GM10248 (cell line): Measurements from ENCODE around the gene VPS37D.
A peak's percentile ranks its signal among the peaks of the same experiment; 100 is the strongest.

Source experiments
- CTCF ChIA-PET: fragments of 300-600 bp; sonication (Branson Sonifier 250); formaldehyde crosslinking; extraction: SDS; loops from one replicate; lab custom pipeline; 2021; ENCODE audit warnings: antibody characterized with exemption; lab: Yijun Ruan, JAX
- POLR2A ChIA-PET: fragments of 350-650 bp; sonication (Branson Sonifier 250); formaldehyde crosslinking; extraction: SDS; loops from one replicate; lab custom pipeline; 2020; ENCODE audit warnings: antibody characterized with exemption; lab: Yijun Ruan, JAX
- DNase-seq: peaks from one replicate; pipeline ENCODE4 v3.0.0; 2012; ENCODE audit errors: extremely low spot score
- CTCF ChIP-seq: IDR thresholded peaks from 2 replicates; pipeline ENCODE4 v1.5.1; 2012; ENCODE audit warnings: mild to moderate bottlenecking, low read depth; ENCODE audit errors: extremely low read depth, missing control alignments, control extremely low read depth

The VPS37D gene

GRCh38 chr7:73699370-73700068 lies 31.9 kb downstream of the VPS37D start:
- CTCF ChIA-PET, result interaction anchor here (0.9 to 3.8 kb wide), 3 partner anchors 11 to 54 kb away, joined by 3 to 19 read pairs (median 15); no protein-coding TSS in a partner anchor
- no peak for TF ChIP-seq CTCF
- POLR2A ChIA-PET, result no interaction called here
- no peak for DNase-seq

GRCh38 chr7:73700069-73700423 lies 32.4 kb downstream of the VPS37D start:
- no peak for DNase-seq
- TF ChIP-seq CTCF, result no peak
- ChIA-PET CTCF (interaction anchor here (1.0 to 3.8 kb wide), 4 partner anchors 8 to 26 kb away, joined by 3 to 19 read pairs (median 12); no protein-coding TSS in a partner anchor), POLR2A (no interaction called here)

- CTCF ChIA-PET, result interaction anchor here (0.7 to 3.8 kb wide), 7 partner anchors 8 to 94 kb away, joined by 3 to 19 read pairs (median 8); no protein-coding TSS in a partner anchor
- POLR2A ChIA-PET, result interaction anchor here (1.0 kb wide), 1 partner anchor 17 kb away, joined by 3 read pairs; the partner anchor contains the start of genes BUD23 and DNAJC30
- no peak for TF ChIP-seq CTCF
- no peak for DNase-seq
Observed at GRCh38 chr7:73700581-73701134, 33.0 kb downstream of the VPS37D start.

GRCh38 chr7:73701357-73701995 lies 33.8 kb downstream of the VPS37D start:
- DNase-seq, result peak; percentile 63
- CTCF ChIA-PET, result interaction anchor here (0.7 to 3.8 kb wide), 7 partner anchors 9 to 94 kb away, joined by 3 to 19 read pairs (median 8); partner anchors contain the start of gene VPS37D
- peak; percentile 48 for TF ChIP-seq CTCF
- POLR2A ChIA-PET, result interaction anchor here (0.7 to 1.7 kb wide), 3 partner anchors 8 to 18 kb away, joined by 3 to 4 read pairs (median 3); partner anchors contain the start of genes BUD23 and DNAJC30

- no peak for TF ChIP-seq CTCF
- ChIA-PET CTCF (interaction anchor here (1.1 to 3.8 kb wide), 4 partner anchors 9 to 95 kb away, joined by 3 to 19 read pairs (median 14); partner anchors contain the start of gene VPS37D), POLR2A (interaction anchor here (0.6 to 1.7 kb wide), 3 partner anchors 9 to 476 kb away, joined by 3 to 4 read pairs (median 4); no protein-coding TSS in a partner anchor)
- DNase-seq, result no peak
Observed at GRCh38 chr7:73702226-73702625, 34.6 kb downstream of the VPS37D start.

GRCh38 chr7:73702665-73703064 lies 35.0 kb downstream of the VPS37D start:
- ChIA-PET POLR2A (interaction anchor here (0.6 to 1.7 kb wide), 2 partner anchors 11 to 475 kb away, joined by 4 read pairs; no protein-coding TSS in a partner anchor), CTCF (interaction anchor here (1.1 to 3.8 kb wide), 5 partner anchors 8 to 96 kb away, joined by 3 to 19 read pairs (median 14); partner anchors contain the start of gene VPS37D)
- no peak for TF ChIP-seq CTCF
- DNase-seq, result no peak
